Measurements from ENCODE around the gene PHF24. TPM values are rescaled to one million over a fixed set of nuclear protein-coding genes. Genes with fewer than 3 reads are reported as not detected.

The PHF24 gene
- total RNA-seq, 1 donor from 2014 or later = not detected

DNA sequence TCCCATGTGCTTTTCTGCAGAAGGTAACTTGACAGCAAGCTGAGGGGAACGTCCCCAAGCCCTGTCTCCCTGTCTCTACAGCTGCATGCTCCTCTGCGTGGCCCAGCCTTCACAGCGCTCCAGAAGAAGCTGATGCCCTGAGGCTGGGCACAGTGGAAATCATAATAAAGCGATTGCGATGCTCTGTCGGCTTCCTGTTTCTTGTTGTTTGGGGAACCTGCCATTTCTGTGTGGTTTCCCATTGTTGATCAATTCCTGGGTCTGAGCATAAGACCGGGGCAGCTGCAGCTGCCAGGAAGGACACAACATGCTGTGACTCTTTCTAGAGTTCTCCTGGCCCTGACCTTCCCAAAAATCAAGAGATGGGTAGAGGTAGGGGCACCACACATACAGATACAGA is 24.3 kb downstream of the PHF24 start:
- DNase-seq (ENCODE audit: low read depth) = no peak

- no peak for DNase-seq (ENCODE audit: low read depth)
Observed at GRCh38 chr9:34983209-34983608, 25.1 kb downstream of the PHF24 start.

GRCh38 chr9:34984049-34984448 is 26.0 kb downstream of the PHF24 start:
- DNase-seq (ENCODE audit: low read depth) = peak; percentile 70

DNA sequence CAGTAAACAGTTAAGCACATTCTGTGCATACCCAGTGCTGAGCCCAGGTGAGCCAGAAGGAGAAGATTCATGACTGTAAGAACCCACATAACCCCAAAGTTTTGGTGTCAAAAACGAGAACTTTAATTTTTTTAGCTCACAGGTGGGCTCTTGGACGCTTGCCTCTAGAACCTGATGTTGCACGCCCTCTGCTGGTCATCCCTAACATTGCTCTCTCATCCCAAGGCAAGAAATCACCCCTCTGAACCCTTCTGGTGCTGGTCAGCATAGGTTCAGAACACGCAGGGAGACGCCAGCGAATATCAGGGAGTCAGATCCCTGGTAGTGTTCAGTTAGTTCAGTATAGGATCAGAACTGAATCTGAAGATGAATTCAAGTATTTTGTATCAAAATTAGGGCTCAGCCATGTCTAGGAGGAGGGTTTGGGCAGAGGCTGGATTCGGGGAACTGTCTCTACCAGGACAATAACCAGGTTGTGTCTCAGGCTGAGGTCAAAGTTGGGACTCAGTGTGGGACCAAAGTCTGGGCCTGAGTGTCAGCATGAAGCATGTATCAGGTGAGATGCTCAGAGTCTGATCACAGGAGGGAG is 27.3 kb downstream of the PHF24 start:
- DNase-seq (ENCODE audit: low read depth) = peak; percentile 66

- DNase-seq (ENCODE audit: low read depth) = no peak
Observed at GRCh38 chr9:34986540-34987047, 28.5 kb downstream of the PHF24 start.

GRCh38 chr9:34987160-34987901 is 29.2 kb downstream of the PHF24 start:
- DNase-seq (ENCODE audit: low read depth) = no peak

DNA sequence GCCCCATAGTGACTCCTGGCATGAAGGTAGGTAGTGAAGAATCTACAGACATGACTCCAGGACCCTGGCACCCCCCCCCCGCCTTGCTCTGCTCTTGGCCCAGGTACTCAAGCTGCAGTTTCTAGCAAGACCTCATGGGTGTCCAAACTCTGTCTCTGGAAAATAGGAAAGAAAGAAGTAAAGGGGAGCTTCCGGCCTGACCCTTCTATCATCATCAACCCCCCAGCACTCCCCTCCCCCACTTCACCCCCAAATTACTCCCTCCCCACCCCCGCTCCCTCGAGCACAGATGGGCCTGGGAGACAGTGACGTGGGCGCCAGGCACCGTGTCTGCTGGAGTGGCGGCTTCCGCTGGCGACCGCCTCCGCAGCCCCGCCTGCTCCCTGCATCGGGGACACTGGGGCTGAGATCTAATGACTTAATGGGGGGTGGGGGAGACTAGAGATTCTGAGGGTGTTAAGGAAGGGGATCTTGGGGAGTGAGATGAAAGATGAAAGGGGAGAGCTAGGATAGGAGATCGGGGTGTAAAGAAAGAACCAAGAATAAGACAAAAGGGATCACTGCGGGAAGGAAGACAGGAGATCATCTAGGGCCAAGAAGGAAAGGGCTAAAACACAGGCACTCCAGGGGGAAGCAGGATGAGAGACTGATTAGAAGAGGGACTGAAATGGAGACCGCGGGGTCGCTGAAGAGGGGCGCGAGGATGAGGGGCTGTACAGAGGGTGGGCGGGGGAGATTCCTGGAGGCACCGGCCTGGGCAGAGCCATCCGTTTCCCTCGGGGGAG is 30.3 kb downstream of the PHF24 start:
- DNase-seq (ENCODE audit: low read depth) = peak; percentile 25

- DNase-seq (ENCODE audit: low read depth) = peak; percentile 100
Observed at GRCh38 chr9:34989003-34989945, 31.2 kb downstream of the PHF24 start, which contains the start of gene DNAJB5. TSS of gene DNAJB5 (plus strand) at chr9:34989745. CDS start at chr9:34990631, 886 bp downstream.

DNA sequence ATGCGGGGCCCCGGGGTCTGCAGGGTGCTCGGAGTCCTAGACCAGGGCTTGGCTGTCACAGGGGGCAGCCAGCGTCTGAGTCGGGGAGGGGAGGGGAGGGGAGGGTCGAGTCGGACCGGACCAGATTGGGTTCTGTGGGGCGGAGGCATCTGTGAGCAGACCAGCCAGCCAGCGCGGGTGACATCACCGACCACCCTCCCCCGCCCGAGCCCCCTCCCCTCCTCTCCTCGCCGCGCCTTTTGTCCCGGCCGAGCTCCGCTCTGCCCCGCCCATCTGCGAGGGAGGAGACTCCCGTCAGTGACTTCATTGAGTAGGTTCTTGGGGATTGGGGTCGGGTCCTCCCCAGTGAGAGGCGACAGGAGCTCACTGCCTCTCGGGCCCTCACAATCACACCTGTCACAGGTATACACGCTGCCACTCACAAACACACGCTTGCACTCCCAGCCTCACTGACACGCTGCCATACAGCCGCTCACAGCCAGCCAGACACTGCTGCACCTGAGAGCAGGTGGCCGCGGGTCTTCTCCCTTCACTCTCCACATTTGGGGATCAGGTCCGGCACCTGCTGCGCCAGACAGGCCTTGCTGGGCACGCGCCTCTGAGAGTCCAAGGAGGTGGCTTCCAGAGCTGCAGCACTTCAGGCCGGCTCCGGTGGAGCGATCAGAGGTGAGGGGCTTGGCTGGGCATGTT is 32.0 kb downstream of the PHF24 start:
- DNase-seq (ENCODE audit: low read depth) = peak; percentile 86

GRCh38 chr9:34990908-34991606 is 33.0 kb downstream of the PHF24 start:
- DNase-seq (ENCODE audit: low read depth) = peak; percentile 46

DNA sequence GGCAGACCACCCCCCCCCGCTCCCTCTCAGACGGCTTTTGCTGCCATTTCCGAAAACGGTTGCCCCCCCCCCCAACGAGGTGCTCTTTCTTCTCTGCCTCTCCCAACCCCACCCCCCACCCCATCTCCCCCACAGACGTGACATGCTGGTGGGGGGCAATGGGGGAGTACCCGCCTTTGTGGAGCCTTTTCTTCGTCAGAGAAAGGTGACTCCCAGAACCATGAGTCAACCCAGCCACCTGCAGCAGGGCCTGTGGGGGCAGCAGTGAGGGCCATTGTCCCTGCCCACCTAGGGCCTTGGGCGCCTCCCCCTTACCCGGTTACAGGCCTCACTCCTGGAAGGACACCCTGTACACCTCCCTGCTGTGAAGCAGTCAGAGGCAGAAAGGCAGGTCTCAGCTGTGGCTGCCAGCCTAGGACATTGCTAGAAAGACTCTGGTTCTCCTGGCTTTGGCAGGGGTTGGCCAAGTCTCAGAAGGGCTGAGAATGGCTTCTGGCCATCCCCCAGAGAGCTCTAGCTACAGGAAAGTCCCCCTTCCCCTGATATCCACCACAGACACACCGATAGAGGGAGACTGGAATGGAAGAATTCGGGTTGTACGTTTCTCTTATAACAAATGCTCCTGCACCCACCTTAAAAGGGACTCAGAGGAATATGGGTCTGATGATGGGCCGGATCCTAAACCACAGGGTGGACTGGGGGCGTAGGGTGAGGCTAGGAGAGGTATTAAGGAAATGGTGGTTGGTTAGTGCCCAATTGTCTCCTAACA is 33.7 kb downstream of the PHF24 start:
- DNase-seq (ENCODE audit: low read depth) = peak; percentile 78

DNA sequence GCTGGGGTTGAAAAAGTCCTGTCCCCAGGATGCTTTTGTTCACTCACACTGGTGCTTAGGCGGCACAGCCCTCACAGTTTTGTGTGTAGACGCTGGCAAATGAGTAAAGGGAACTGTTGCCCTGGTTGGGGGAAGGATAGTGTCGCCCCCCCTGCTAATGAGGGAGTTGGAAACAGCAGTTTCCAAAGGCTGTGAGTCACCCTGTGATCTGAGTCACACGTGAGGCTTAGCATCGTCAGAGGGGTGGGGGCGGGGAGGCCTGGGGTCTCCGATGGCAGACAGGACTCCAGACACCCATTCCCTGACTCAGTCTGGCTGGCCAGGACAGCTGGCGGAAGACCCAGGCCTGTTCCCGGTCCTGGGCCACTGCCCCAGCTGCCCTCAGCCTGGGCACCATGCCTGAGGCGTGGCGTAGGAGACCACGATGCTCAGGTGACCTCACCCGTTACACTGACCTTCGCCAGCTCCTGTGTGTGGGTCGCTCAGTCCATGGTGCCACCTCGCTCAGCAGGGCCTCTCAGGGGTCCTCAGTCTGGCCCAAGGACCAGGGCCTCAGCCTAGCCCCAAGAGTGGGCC is 34.4 kb downstream of the PHF24 start:
- DNase-seq (ENCODE audit: low read depth) = peak; percentile 99

- peak; percentile 99 for DNase-seq (ENCODE audit: low read depth)
Observed at GRCh38 chr9:34993502-34994259, 35.6 kb downstream of the PHF24 start.

DNA sequence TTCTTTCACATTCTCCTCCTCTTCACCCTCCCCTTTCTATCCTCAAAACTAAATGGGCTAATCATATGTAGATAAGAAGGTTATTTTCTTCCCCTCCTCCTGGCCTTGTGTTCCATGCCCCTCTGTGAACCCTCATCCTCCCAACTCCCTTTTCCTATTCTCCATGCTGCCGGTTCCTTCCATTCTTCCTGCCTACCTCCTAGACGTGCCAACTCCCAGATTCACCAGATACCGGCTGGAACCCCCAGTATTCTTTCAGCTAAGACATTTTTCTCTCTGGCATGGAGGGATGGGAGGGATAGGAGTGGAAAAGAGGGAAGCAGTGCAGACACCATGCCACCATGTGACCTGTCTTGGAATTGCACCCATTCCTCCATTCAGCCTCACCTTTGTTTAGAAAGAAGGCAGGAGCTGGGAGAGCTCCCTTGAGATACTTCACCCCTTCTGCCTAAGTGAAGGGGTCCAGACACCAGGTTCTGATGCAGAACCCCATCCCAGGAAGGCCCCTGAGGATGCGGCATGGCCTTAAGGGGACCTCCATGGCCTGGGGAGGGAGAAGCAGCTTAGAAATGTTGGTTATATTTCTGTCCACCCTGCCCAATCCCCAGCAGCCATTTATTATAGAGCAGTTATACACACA is 36.3 kb downstream of the PHF24 start:
- DNase-seq (ENCODE audit: low read depth) = peak; percentile 83

GRCh38 chr9:34994900-34995669 is 37.0 kb downstream of the PHF24 start:
- peak; percentile 91 for DNase-seq (ENCODE audit: low read depth)

- no peak for DNase-seq (ENCODE audit: low read depth)
Observed at GRCh38 chr9:34995670-34996060, 37.6 kb downstream of the PHF24 start.

All from myocyte (in vitro differentiated cells).